ENCODE measurements around the gene HECA. TPM values are rescaled to one million over a fixed set of nuclear protein-coding genes. Genes with fewer than 3 reads are reported as not detected.

The HECA gene
- total RNA-seq, 1 experiment from 2014 or later = 14.3 TPM

DNA sequence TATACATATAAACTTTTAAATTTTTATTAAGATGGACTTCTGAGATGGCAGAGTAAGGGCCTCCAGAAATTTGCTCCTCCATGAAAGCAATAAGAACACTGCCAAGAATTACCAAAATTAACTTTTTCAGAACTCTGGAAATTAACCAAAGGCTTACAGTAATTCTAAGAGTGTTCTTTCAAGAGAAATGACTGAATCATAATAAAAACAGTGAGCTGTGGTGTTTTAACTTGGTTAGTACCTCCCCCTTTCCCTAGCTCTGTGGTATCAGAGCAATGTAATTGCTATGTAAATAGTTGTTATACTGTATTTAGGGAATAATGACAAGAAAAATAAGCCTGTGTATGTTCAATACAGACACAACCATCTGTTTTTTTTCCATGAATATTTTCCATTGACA is 19.0 kb downstream of the HECA start:
- H3K36me3 ChIP-seq (ENCODE audit: insufficient read depth, low read length, poor library complexity, severe bottlenecking) = no peaks in the 10 kb centered on the region
- no peak overlapping the region for H3K27ac ChIP-seq (ENCODE audit: low read depth, low read length, poor library complexity, severe bottlenecking)
- intact Hi-C loops (cut with micrococcal nuclease; ENCODE audit: unreplicated experiment) = no loop called here
- ChIA-PET CTCF (no interaction called here), POLR2A (ENCODE audit: low non-redundant PET) (no interaction called here)
- peaks cover 18% of the 10 kb centered on the region for H3K4me1 ChIP-seq (ENCODE audit: insufficient read depth, low read length, poor library complexity, severe bottlenecking)
- no TSS peak for BruUV-seq (replicated peaks)
- H3K4me3 ChIP-seq (ENCODE audit: low read depth, low read length, poor library complexity, severe bottlenecking) = no peak overlapping the region
- TF ChIP-seq EZH2 (IDR thresholded peaks at IDR 0.05; ENCODE audit: borderline replicate concordance, low read depth, low read length, poor library complexity, severe bottlenecking) (no peak), CTCF (conservative IDR thresholded peaks at IDR 0.05; ENCODE audit: low read depth, low read length) (no peak)
- no peaks in the 10 kb centered on the region for H3K27me3 ChIP-seq (replicated peaks; ENCODE audit: insufficient read depth, low read depth, low read length, poor library complexity)
- no peak for DNase-seq (ENCODE audit: low spot score)
- no peaks in the 10 kb centered on the region for H3K9me3 ChIP-seq (ENCODE audit: low read depth, low read length, poor library complexity, severe bottlenecking)

- H3K36me3 ChIP-seq (ENCODE audit: insufficient read depth, low read length, poor library complexity, severe bottlenecking) = no peaks in the 10 kb centered on the region
- intact Hi-C loops (cut with micrococcal nuclease; ENCODE audit: unreplicated experiment) = no loop called here
- ChIA-PET POLR2A (ENCODE audit: low non-redundant PET) (interaction anchor here (0.6 kb wide), 1 partner anchor 11 kb away, joined by 6 read pairs; no protein-coding TSS in a partner anchor), CTCF (no interaction called here)
- H3K4me3 ChIP-seq (ENCODE audit: low read depth, low read length, poor library complexity, severe bottlenecking) = no peak overlapping the region
- BruUV-seq (replicated peaks) = no TSS peak
- peaks cover 7% of the 10 kb centered on the region for H3K4me1 ChIP-seq (ENCODE audit: insufficient read depth, low read length, poor library complexity, severe bottlenecking)
- TF ChIP-seq EZH2 (IDR thresholded peaks at IDR 0.05; ENCODE audit: borderline replicate concordance, low read depth, low read length, poor library complexity, severe bottlenecking) (no peak), CTCF (conservative IDR thresholded peaks at IDR 0.05; ENCODE audit: low read depth, low read length) (no peak)
- no peak for DNase-seq (ENCODE audit: low spot score)
- H3K27me3 ChIP-seq (replicated peaks; ENCODE audit: insufficient read depth, low read depth, low read length, poor library complexity) = no peaks in the 10 kb centered on the region
- H3K9me3 ChIP-seq (ENCODE audit: low read depth, low read length, poor library complexity, severe bottlenecking) = no peaks in the 10 kb centered on the region
- no peak overlapping the region for H3K27ac ChIP-seq (ENCODE audit: low read depth, low read length, poor library complexity, severe bottlenecking)
These were observed 20.1 kb downstream of the HECA start for GRCh38 chr6:139154881-139155547.

GRCh38 chr6:139156102-139156501 is 21.2 kb downstream of the HECA start:
- H3K4me1 ChIP-seq (ENCODE audit: insufficient read depth, low read length, poor library complexity, severe bottlenecking) = peaks cover 5% of the 10 kb centered on the region
- ChIA-PET CTCF (no interaction called here), POLR2A (ENCODE audit: low non-redundant PET) (no interaction called here)
- no TSS peak for BruUV-seq (replicated peaks)
- DNase-seq (ENCODE audit: low spot score) = no peak
- intact Hi-C loops (cut with micrococcal nuclease; ENCODE audit: unreplicated experiment) = no loop called here
- H3K27ac ChIP-seq (ENCODE audit: low read depth, low read length, poor library complexity, severe bottlenecking) = no peak overlapping the region
- H3K27me3 ChIP-seq (replicated peaks; ENCODE audit: insufficient read depth, low read depth, low read length, poor library complexity) = no peaks in the 10 kb centered on the region
- TF ChIP-seq CTCF (conservative IDR thresholded peaks at IDR 0.05; ENCODE audit: low read depth, low read length) (no peak), EZH2 (IDR thresholded peaks at IDR 0.05; ENCODE audit: borderline replicate concordance, low read depth, low read length, poor library complexity, severe bottlenecking) (no peak)
- H3K9me3 ChIP-seq (ENCODE audit: low read depth, low read length, poor library complexity, severe bottlenecking) = no peaks in the 10 kb centered on the region
- H3K36me3 ChIP-seq (ENCODE audit: insufficient read depth, low read length, poor library complexity, severe bottlenecking) = no peaks in the 10 kb centered on the region
- H3K4me3 ChIP-seq (ENCODE audit: low read depth, low read length, poor library complexity, severe bottlenecking) = no peak overlapping the region

Data from A673 (cell line).